T-cell (primary cell): ENCODE data around the gene RPL35. TPM values are rescaled to one million over a fixed set of nuclear protein-coding genes. Genes with fewer than 3 reads are reported as not detected.

Experiments
- ATAC-seq, 4 experiments: fragments of 200-7000 bp in 3 of 4; fragments of 150-1000 bp in 1 of 4; cut with Tn5 transposase; replicated peaks in 1 of 4; 1 replicate in 3 of 4; 2 replicates in 1 of 4; pipeline ENCODE4 v1.10.0; 2021; ENCODE audit warnings: moderate library complexity in 3 of 4, mild to moderate bottlenecking in 2 of 4, moderate number of reproducible peaks in 1 of 4
- CTCF ChIA-PET, 2 donors: fragments of 300-600 bp; sonication (Branson Sonifier 250); formaldehyde crosslinking; loops; one replicate each; lab custom pipeline; 2022; ENCODE audit warnings: antibody characterized with exemption in 2 of 2; lab: Charles Lee
- POLR2A ChIA-PET, 2 donors: fragments of 300-600 bp; sonication (Branson Sonifier 250); formaldehyde crosslinking; loops; one replicate each; lab custom pipeline; 2022; ENCODE audit warnings: antibody characterized with exemption in 2 of 2; lab: Charles Lee
- DNase-seq, 35 experiments: peaks; one replicate each; pipeline versions ENCODE4 v3.0.0 to v3.0.0-alpha.2; 2013 to 2023
- H3K27ac ChIP-seq: one replicate; pipeline ENCODE4 v1.5.1; 2013; ENCODE audit warnings: low read length
- H3K27me3 ChIP-seq, 2 experiments: replicated peaks in 1 of 2; 1 replicate in 1 of 2; 2 replicates in 1 of 2; pipeline versions ENCODE4 v1.6.1 to v1.7.0; 2013; ENCODE audit warnings: low read length in 1 of 2, mixed read lengths in 1 of 2; ENCODE audit not compliant: control insufficient read depth in 2 of 2, insufficient read depth in 2 of 2; ENCODE audit errors: extremely low read depth in 1 of 2
- H3K36me3 ChIP-seq, 2 donors: 1 replicate in 1 of 2; 2 replicates in 1 of 2; pipeline versions ENCODE4 v1.6.1 to v1.7.0; 2013; ENCODE audit warnings: low read length in 1 of 2; ENCODE audit not compliant: control insufficient read depth in 2 of 2, insufficient read depth in 1 of 2; ENCODE audit errors: extremely low read depth in 1 of 2
- H3K4me1 ChIP-seq, 2 experiments: 1 replicate in 1 of 2; 2 replicates in 1 of 2; pipeline versions ENCODE4 v1.6.1 to v1.7.0; 2013; ENCODE audit warnings: low read length in 2 of 2, mixed read lengths in 1 of 2; ENCODE audit not compliant: insufficient read depth in 2 of 2, control insufficient read depth in 1 of 2; ENCODE audit errors: extremely low read depth in 1 of 2
- H3K4me3 ChIP-seq, 2 donors: 1 replicate in 1 of 2; 2 replicates in 1 of 2; pipeline versions ENCODE4 v1.5.1 to v1.7.0; 2013; ENCODE audit warnings: mild to moderate bottlenecking in 2 of 2, low read length in 1 of 2, moderate library complexity in 1 of 2; ENCODE audit not compliant: control insufficient read depth in 1 of 2; ENCODE audit errors: extremely low read depth in 1 of 2
- H3K9me3 ChIP-seq: 2 replicates; pipeline ENCODE4 v1.7.0; 2013
- H3K27ac Mint-ChIP-seq, 2 donors: one replicate each; pipeline ENCODE4 v1.8.0; 2020 to 2021; ENCODE audit warnings: mild to moderate bottlenecking in 2 of 2, mixed read lengths in 2 of 2
- H3K27me3 Mint-ChIP-seq, 2 donors: one replicate each; pipeline ENCODE4 v1.8.0; 2021 to 2022; ENCODE audit warnings: mixed read lengths in 2 of 2
- H3K36me3 Mint-ChIP-seq: one replicate; pipeline ENCODE4 v1.8.0; 2021; ENCODE audit warnings: mixed read lengths
- H3K4me1 Mint-ChIP-seq, 3 donors: one replicate each; pipeline ENCODE4 v1.8.0; 2020 to 2022; ENCODE audit warnings: mixed read lengths in 3 of 3, mild to moderate bottlenecking in 1 of 3
- H3K4me3 Mint-ChIP-seq, 3 donors: one replicate each; pipeline ENCODE4 v1.8.0; 2020 to 2022; ENCODE audit warnings: mild to moderate bottlenecking in 3 of 3, mixed read lengths in 3 of 3, moderate library complexity in 3 of 3
- H3K9me3 Mint-ChIP-seq, 3 donors: one replicate each; pipeline ENCODE4 v1.8.0; 2020 to 2022; ENCODE audit warnings: mixed read lengths in 3 of 3
- WGBS: methylation state at CpG from one replicate; pipeline ENCODE4 v1.1.5; 2013; ENCODE audit warnings: missing lambda C conversion rate; ENCODE audit not compliant: insufficient coverage; 5-methylcytosine and 5-hydroxymethylcytosine counted together
- total RNA-seq, 35 experiments: library from RNA in 6 of 35; stranded (reverse) in 6 of 35; fragments of 120-200 nt in 1 of 35; gene quantifications; one replicate each; pipeline versions ENCODE4 v1.2.1 to v1.2.4 and lab custom pipeline; 2013 to 2026

The RPL35 gene
- total RNA-seq, 5 donors from 2014 or later (not counting 1 experiment from before 2014, with no cell fraction given) = 1,564 to 1,845 (median 1,785) TPM

DNA sequence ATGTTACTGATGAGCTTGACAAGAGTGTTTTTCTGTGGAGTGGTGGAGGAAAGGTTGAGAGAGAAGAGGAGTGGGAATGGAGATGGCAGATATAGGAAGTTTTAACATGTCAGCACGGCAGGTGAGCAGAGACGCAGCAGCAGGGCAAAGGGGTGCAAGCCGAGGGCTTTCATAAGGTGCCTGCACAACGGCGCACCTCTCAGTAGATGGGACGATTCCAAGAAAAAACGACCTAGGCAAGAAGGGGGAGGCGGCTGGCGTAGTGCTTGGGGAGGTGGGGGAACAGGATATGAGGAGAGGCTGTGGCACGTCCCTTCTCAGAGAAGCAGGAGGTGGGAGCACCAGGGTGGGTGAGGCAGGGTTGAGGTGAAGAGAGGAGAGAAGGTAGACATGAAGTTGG, 24.7 kb upstream of the RPL35 start:
- POLR2A ChIA-PET = interaction anchor here (0.6 kb wide), 2 partner anchors 72 to 399 kb away, joined by 3 to 18 read pairs; no protein-coding TSS in a partner anchor
- Histone ChIP-seq H3K27me3 (peaks cover 0 to 18% of the 10 kb centered on the region in 2 experiments), H3K36me3 (peaks cover 22 to 78% of the 10 kb centered on the region in 2 donors), H3K9me3 (no peaks in the 10 kb centered on the region), H3K27ac (no peak overlapping the region), H3K4me1 (peaks cover 0 to 2% of the 10 kb centered on the region in 2 experiments), H3K4me3 (no peak overlapping the region)
- H3K27ac Mint-ChIP-seq = no peak overlapping the region
- CTCF ChIA-PET = no interaction called here
- 98% methylated on average over 10 of the region's 10 CpGs for WGBS
- H3K9me3 Mint-ChIP-seq = no peaks in the 10 kb centered on the region
- ATAC-seq = no peak
- H3K27me3 Mint-ChIP-seq = no peaks in the 10 kb centered on the region
- H3K4me1 Mint-ChIP-seq = no peaks in the 10 kb centered on the region
- peaks cover 64% of the 10 kb centered on the region for H3K36me3 Mint-ChIP-seq
- H3K4me3 Mint-ChIP-seq = no peak overlapping the region
- DNase-seq = no peak

DNA sequence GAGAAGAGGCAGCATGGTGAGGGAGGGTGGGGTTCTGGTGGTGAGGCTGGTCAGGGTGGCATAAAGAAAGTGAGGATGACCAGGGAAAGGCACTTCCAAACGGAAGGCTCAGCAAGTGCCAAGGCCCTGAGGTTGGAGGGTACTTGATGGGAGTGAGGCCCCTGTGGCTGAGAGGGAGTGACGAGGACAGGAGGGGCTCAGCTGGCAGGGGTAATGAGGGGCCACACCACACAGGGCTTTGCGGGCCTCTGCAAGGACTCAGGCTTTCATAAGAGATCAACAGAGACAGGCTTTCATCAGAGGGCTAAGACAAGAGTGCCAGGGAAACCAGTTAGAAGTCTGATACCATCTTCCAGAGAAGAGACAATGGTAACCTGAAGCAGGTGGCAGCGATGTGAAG, 23.8 kb upstream of the RPL35 start:
- H3K9me3 Mint-ChIP-seq = no peaks in the 10 kb centered on the region
- no peak overlapping the region for H3K4me3 ChIP-seq
- H3K27me3 ChIP-seq = peaks cover 0 to 11% of the 10 kb centered on the region in 2 experiments
- ChIA-PET POLR2A (no interaction called here), CTCF (no interaction called here)
- WGBS = 96% methylated on average over 4 of the region's 4 CpGs
- peaks cover 21 to 78% of the 10 kb centered on the region in 2 donors for H3K36me3 ChIP-seq
- DNase-seq (no peak), ATAC-seq (no peak)
- H3K4me3 Mint-ChIP-seq = no peak overlapping the region
- no peak overlapping the region for H3K27ac Mint-ChIP-seq
- no peaks in the 10 kb centered on the region for H3K4me1 Mint-ChIP-seq
- no peaks in the 10 kb centered on the region for H3K9me3 ChIP-seq
- no peaks in the 10 kb centered on the region for H3K27me3 Mint-ChIP-seq
- no peak overlapping the region for H3K27ac ChIP-seq
- H3K4me1 ChIP-seq = peaks cover 0 to 11% of the 10 kb centered on the region in 2 experiments
- peaks cover 58% of the 10 kb centered on the region for H3K36me3 Mint-ChIP-seq

DNA sequence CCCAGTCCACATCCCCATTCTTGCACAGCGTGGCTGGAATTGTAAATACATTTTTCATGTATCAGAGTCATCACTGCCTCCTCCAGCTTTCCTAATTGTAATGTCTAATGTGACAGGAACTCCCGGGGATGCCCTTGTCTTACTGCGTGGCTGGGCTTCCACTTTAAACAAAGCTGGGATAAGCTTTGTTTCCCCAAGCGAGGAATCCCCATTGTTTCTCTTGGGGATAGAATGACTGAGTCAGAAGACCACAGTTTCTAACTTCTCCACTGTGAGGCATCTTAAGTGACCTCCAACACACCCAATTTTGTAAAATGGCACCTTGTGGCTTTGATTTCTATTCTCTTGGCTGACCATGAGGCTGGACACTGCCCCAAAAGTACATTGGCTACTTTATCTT, 22.6 kb upstream of the RPL35 start:
- WGBS = no CpG with 5 or more reads among the region's 4 CpGs
- no peaks in the 10 kb centered on the region for H3K9me3 ChIP-seq
- Mint-ChIP-seq H3K9me3 (no peaks in the 10 kb centered on the region), H3K27me3 (no peaks in the 10 kb centered on the region), H3K4me3 (no peak overlapping the region), H3K4me1 (no peaks in the 10 kb centered on the region), H3K27ac (no peak overlapping the region), H3K36me3 (peaks cover 47% of the 10 kb centered on the region)
- ChIA-PET CTCF (no interaction called here), POLR2A (no interaction called here)
- ATAC-seq (no peak), DNase-seq (no peak)
- H3K36me3 ChIP-seq = peaks cover 17 to 78% of the 10 kb centered on the region in 2 donors
- peaks cover 0 to 12% of the 10 kb centered on the region in 2 experiments for H3K4me1 ChIP-seq
- peaks cover 0 to 9% of the 10 kb centered on the region in 2 experiments for H3K27me3 ChIP-seq
- no peak overlapping the region for H3K4me3 ChIP-seq
- no peak overlapping the region for H3K27ac ChIP-seq

DNA sequence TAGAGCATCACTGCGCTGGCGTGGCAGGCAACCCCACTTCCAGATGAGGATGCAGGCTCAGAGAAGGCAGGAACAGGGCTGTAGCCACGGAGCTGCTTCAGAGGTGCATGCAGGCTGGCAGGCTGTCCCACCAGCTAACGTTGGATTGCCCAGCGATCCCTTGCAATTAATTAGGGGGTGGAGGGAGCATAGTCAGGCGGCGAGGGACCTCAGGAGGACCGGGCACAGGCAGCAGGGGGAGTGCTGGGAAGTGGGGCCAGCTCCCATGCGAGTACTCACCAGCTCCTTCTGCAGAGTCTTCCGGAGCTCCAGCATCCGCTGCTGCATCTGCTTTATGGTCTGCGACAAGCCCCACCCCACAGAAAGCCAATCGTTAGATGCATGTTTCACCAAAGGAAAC, 20.5 kb upstream of the RPL35 start:
- peaks cover 15 to 79% of the 10 kb centered on the region in 2 donors for H3K36me3 ChIP-seq

GRCh38 chr9:124881138-124881743, 19.5 kb upstream of the RPL35 start:
- Mint-ChIP-seq H3K9me3 (no peaks in the 10 kb centered on the region), H3K4me1 (peaks cover 5 to 6% (median 6%) of the 10 kb centered on the region in 3 donors), H3K27ac (no peak overlapping the region), H3K36me3 (peaks cover 45% of the 10 kb centered on the region), H3K27me3 (no peaks in the 10 kb centered on the region), H3K4me3 (no peak overlapping the region)
- H3K36me3 ChIP-seq = peaks cover 13 to 79% of the 10 kb centered on the region in 2 donors
- DNase-seq (peak in 1 of 35 experiments; percentile 11), ATAC-seq (peak in 1 of 4 experiments; percentile 51)
- no peak overlapping the region for H3K27ac ChIP-seq
- H3K4me1 ChIP-seq = peaks cover 0 to 12% of the 10 kb centered on the region in 2 experiments
- ChIA-PET POLR2A (no interaction called here), CTCF (no interaction called here)
- H3K4me3 ChIP-seq = no peak overlapping the region
- H3K27me3 ChIP-seq = no peaks in the 10 kb centered on the region
- no peaks in the 10 kb centered on the region for H3K9me3 ChIP-seq
- WGBS = 91% methylated on average over 9 of the region's 16 CpGs

More for the DNA sequence above, 20.5 kb upstream of the RPL35 start:
- DNase-seq = no peak
- Histone ChIP-seq H3K4me3 (no peak overlapping the region), H3K27me3 (no peaks in the 10 kb centered on the region), H3K4me1 (peaks cover 0 to 12% of the 10 kb centered on the region in 2 experiments), H3K27ac (no peak overlapping the region), H3K9me3 (no peaks in the 10 kb centered on the region)
- peaks cover 50% of the 10 kb centered on the region for H3K36me3 Mint-ChIP-seq
- no peaks in the 10 kb centered on the region for H3K27me3 Mint-ChIP-seq
- whole genome bisulfite sequencing = 88% methylated on average over 13 of the region's 13 CpGs
- ChIA-PET POLR2A (no interaction called here), CTCF (interaction anchor here in 1 of 2 donors (0.6 kb wide), 1 partner anchor 612 kb away, joined by 3 read pairs; no protein-coding TSS in a partner anchor)
- H3K4me1 Mint-ChIP-seq = peaks cover under 1 to 2% (median 1%) of the 10 kb centered on the region in 3 donors
- H3K27ac Mint-ChIP-seq = no peak overlapping the region
- no peak for ATAC-seq
- no peaks in the 10 kb centered on the region for H3K9me3 Mint-ChIP-seq
- no peak overlapping the region for H3K4me3 Mint-ChIP-seq

DNA sequence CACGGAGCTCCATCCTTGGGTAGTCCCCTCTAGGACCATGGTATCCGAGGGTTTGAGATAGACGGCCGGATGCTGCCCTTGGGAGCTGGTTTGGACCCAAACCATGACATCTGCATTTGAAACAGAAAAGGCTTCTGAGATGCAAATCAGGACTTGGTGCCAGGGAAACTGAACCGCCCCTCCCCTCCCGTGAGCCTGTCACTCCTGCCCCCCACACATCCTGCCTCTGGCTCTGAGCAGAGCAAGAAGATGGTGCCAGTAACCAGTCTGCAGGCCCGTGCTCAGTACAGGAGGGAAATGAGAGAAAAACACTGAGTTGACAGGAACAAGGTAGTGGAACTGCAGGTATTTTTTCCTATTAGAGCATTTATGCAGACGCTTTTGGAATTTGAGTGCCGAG, 18.7 kb upstream of the RPL35 start:
- Histone ChIP-seq H3K4me3 (no peak overlapping the region), H3K36me3 (peaks cover 9 to 78% of the 10 kb centered on the region in 2 donors), H3K27ac (no peak overlapping the region), H3K9me3 (no peaks in the 10 kb centered on the region), H3K27me3 (no peaks in the 10 kb centered on the region), H3K4me1 (peaks cover 0 to 17% of the 10 kb centered on the region in 2 experiments)
- POLR2A ChIA-PET = interaction anchor here in 1 of 2 donors (0.6 kb wide), 1 partner anchor 462 kb away, joined by 5 read pairs; no protein-coding TSS in a partner anchor
- no peak for ATAC-seq
- 65% methylated on average over 5 of the region's 9 CpGs for WGBS
- DNase-seq = no peak
- H3K4me3 Mint-ChIP-seq = no peak overlapping the region
- H3K27ac Mint-ChIP-seq = no peak overlapping the region
- peaks cover 5 to 6% (median 6%) of the 10 kb centered on the region in 3 donors for H3K4me1 Mint-ChIP-seq
- no peaks in the 10 kb centered on the region for H3K27me3 Mint-ChIP-seq
- CTCF ChIA-PET = no interaction called here
- H3K36me3 Mint-ChIP-seq = peaks cover 38% of the 10 kb centered on the region
- H3K9me3 Mint-ChIP-seq = no peaks in the 10 kb centered on the region
